GM12878 (cell line): ENCODE results near the gene FDX1. TPM values are rescaled to one million over a fixed set of nuclear protein-coding genes. Genes with fewer than 3 reads are reported as not detected.

Source experiments
- ATAC-seq: fragments of 200-7000 bp; cut with Tn5 transposase; 3 replicates; pipeline ENCODE4 v1.9.1; 2020; ENCODE audit warnings: mild to moderate bottlenecking, moderate library complexity
- BruUV-seq: library from RNA; stranded (reverse); fragments of 400-500 nt; replicated peaks from 2 replicates; lab custom pipeline; 2021; lab: Mats Ljungman, UMichigan
- CTCF ChIA-PET: fragments of 300-600 bp; sonication (Branson Sonifier 250); formaldehyde crosslinking; extraction: SDS; loops from one replicate; lab custom pipeline; 2021; ENCODE audit warnings: inconsistent platforms; lab: Yijun Ruan, JAX
- POLR2A ChIA-PET: fragments of 350-600 bp; formaldehyde crosslinking; extraction: SDS; loops from one replicate; lab custom pipeline; 2021; ENCODE audit warnings: inconsistent platforms; lab: Charles Lee
- RAD21 ChIA-PET: fragments of 300-600 bp; sonication (Branson Sonifier 250); formaldehyde crosslinking; loops from one replicate; lab custom pipeline; 2023; ENCODE audit warnings: antibody characterized with exemption; ENCODE audit not compliant: unreplicated experiment; lab: Charles Lee
- SMC1A ChIA-PET: fragments of 300-600 bp; sonication (Branson Sonifier 250); formaldehyde crosslinking; loops from one replicate; lab custom pipeline; 2023; ENCODE audit not compliant: unreplicated experiment, uncharacterized antibody; lab: Charles Lee
- DNase-seq: peaks from one replicate; pipeline ENCODE4 v3.0.0-alpha.2; 2011; ENCODE audit warnings: low read depth, low spot score
- FAIRE-seq: peaks from 3 replicates; lab custom pipeline; 2011; peaks lifted over from hg19 to GRCh38; lab: Jason Lieb, UNC
- H2AFZ ChIP-seq: 2 replicates; pipeline ENCODE4 v1.6.0; 2011; ENCODE audit warnings: low read depth, low read length, control low read depth; ENCODE audit not compliant: control insufficient read depth
- H3K27ac ChIP-seq: 2 replicates; pipeline ENCODE4 v1.5.1; 2011; ENCODE audit warnings: control low read depth; ENCODE audit not compliant: control insufficient read depth, insufficient read depth
- H3K27me3 ChIP-seq, 2 experiments: replicated peaks in 1 of 2; 2 replicates each; pipeline versions ENCODE4 v1.6.0 to v1.6.1; 2011; ENCODE audit warnings: low read length in 1 of 2; ENCODE audit not compliant: control insufficient read depth in 2 of 2, insufficient read depth in 2 of 2
- H3K36me3 ChIP-seq, 2 experiments: 2 replicates each; pipeline ENCODE4 v1.5.1; 2011; ENCODE audit warnings: low read length in 1 of 2; ENCODE audit not compliant: control insufficient read depth in 2 of 2, insufficient read depth in 2 of 2
- H3K4me1 ChIP-seq: 2 replicates; pipeline ENCODE4 v1.6.1; 2011; ENCODE audit warnings: mild to moderate bottlenecking, low read length, moderate library complexity, mixed read lengths; ENCODE audit not compliant: control insufficient read depth, insufficient read depth
- H3K4me2 ChIP-seq: 2 replicates; pipeline ENCODE4 v1.6.0; 2011; ENCODE audit warnings: control low read depth; ENCODE audit not compliant: control insufficient read depth, insufficient read depth
- H3K4me3 ChIP-seq: fragments of 200-600 bp; sonication (generic); 2 replicates; pipeline ENCODE4 v1.5.1; 2016
- H3K79me2 ChIP-seq: 2 replicates; pipeline ENCODE4 v1.6.0; 2011; ENCODE audit warnings: low read length; ENCODE audit not compliant: control insufficient read depth, insufficient read depth
- H3K9ac ChIP-seq: 2 replicates; pipeline ENCODE4 v1.8.0; 2011; ENCODE audit warnings: low read length, control low read depth, mixed read lengths; ENCODE audit not compliant: control insufficient read depth, insufficient read depth
- H3K9me3 ChIP-seq: replicated peaks from 3 replicates; pipeline ENCODE4 v1.5.1; 2011; ENCODE audit warnings: mild to moderate bottlenecking, low read length; ENCODE audit not compliant: control insufficient read depth, insufficient read depth
- H4K20me1 ChIP-seq: 2 replicates; pipeline ENCODE4 v1.6.0; 2011; ENCODE audit not compliant: control insufficient read depth, insufficient read depth
- BCL11A ChIP-seq: IDR thresholded peaks from 2 replicates; pipeline ENCODE4 v1.6.1; 2011; ENCODE audit warnings: low read depth, low read length
- BMI1 ChIP-seq: fragments of 450-650 bp; IDR thresholded peaks from 2 replicates; pipeline ENCODE4 v1.6.1; 2016; ENCODE audit warnings: mild to moderate bottlenecking, moderate library complexity, borderline replicate concordance
- CREM ChIP-seq: IDR thresholded peaks from 2 replicates; pipeline ENCODE4 v1.6.1; 2014; ENCODE audit warnings: antibody characterized with exemption, low read depth
- DPF2 ChIP-seq: fragments of 450-650 bp; IDR thresholded peaks from 2 replicates; pipeline ENCODE4 v1.6.1; 2017; ENCODE audit warnings: mild to moderate bottlenecking
- ESRRA ChIP-seq: IDR thresholded peaks from 2 replicates; pipeline ENCODE4 v1.6.1; 2012; ENCODE audit warnings: mild to moderate bottlenecking, low read length, improper control_type of control experiment
- ETV6 ChIP-seq, 2 experiments: fragments of 450-650 bp in 1 of 2; IDR thresholded peaks in 1 of 2; conservative IDR thresholded peaks in 1 of 2; 2 replicates each; pipeline ENCODE4 v1.6.1; 2014; ENCODE audit warnings: antibody characterized with exemption in 1 of 2, borderline replicate concordance in 1 of 2, low read depth in 1 of 2, mild to moderate bottlenecking in 1 of 2, moderate library complexity in 1 of 2
- IRF4 ChIP-seq: IDR thresholded peaks from 2 replicates; pipeline ENCODE4 v1.6.1; 2011; ENCODE audit warnings: low read depth, low read length
- KAT2A ChIP-seq: conservative IDR thresholded peaks from 2 replicates; pipeline ENCODE4 v1.6.1; 2011; ENCODE audit warnings: low read depth, low read length; ENCODE audit not compliant: control insufficient read depth
- KDM1A ChIP-seq: fragments of 200-600 bp; sonication (generic); IDR thresholded peaks from 2 replicates; pipeline ENCODE4 v1.6.1; 2016; ENCODE audit warnings: borderline replicate concordance
- MAX ChIP-seq: IDR thresholded peaks from 2 replicates; pipeline ENCODE4 v1.6.1; 2012; ENCODE audit warnings: low read depth, low read length, improper control_type of control experiment
- NR2F1 ChIP-seq: fragments of 450-650 bp; conservative IDR thresholded peaks from 2 replicates; pipeline ENCODE4 v1.6.1; 2017; ENCODE audit warnings: mild to moderate bottlenecking
- PKNOX1 ChIP-seq: fragments of 450-650 bp; IDR thresholded peaks from 2 replicates; pipeline ENCODE4 v1.6.1; 2016; ENCODE audit warnings: mild to moderate bottlenecking
- POU2F2 ChIP-seq: IDR thresholded peaks from 3 replicates; pipeline ENCODE4 v1.6.1; 2011; ENCODE audit warnings: low read depth, mild to moderate bottlenecking, low read length, borderline replicate concordance
- RELA ChIP-seq: fragments of 450-650 bp; IDR thresholded peaks from 2 replicates; pipeline ENCODE4 v1.8.0; 2014; ENCODE audit warnings: borderline replicate concordance; ENCODE audit not compliant: partially characterized antibody
- RELB ChIP-seq: fragments of 450-650 bp; IDR thresholded peaks from 2 replicates; pipeline ENCODE4 v1.6.1; 2017; ENCODE audit warnings: low read depth, mild to moderate bottlenecking, moderate library complexity
- SMC3 ChIP-seq: IDR thresholded peaks from 2 replicates; pipeline ENCODE4 v1.6.1; 2011; ENCODE audit warnings: low read length, improper control_type of control experiment, borderline replicate concordance
- SPI1 ChIP-seq: IDR thresholded peaks from 2 replicates; pipeline ENCODE4 v1.6.1; 2011; ENCODE audit warnings: low read depth, mild to moderate bottlenecking, low read length, moderate library complexity, borderline replicate concordance; ENCODE audit not compliant: insufficient read depth
- TCF7 ChIP-seq: IDR thresholded peaks from 2 replicates; pipeline ENCODE4 v1.6.1; 2014; ENCODE audit warnings: antibody characterized with exemption, borderline replicate concordance
- WGBS: methylation state at CpG from one replicate; pipeline ENCODE4 v1.1.6; 2016; ENCODE audit warnings: low lambda C conversion rate; ENCODE audit not compliant: insufficient replicate concordance, insufficient coverage; ENCODE audit errors: missing lambda C conversion rate; 5-methylcytosine and 5-hydroxymethylcytosine counted together
- in situ Hi-C: fragments of 300-500 bp; cut with MboI; formaldehyde crosslinking; loops from 9 replicates; pipeline ENCODE4 v1.14.3; 2018; ENCODE audit warnings: mixed read lengths
- intact Hi-C: fragments of 100-400 bp; cut with micrococcal nuclease; formaldehyde crosslinking; loops from one replicate; pipeline ENCODE4 v1.14.2; 2022; ENCODE audit not compliant: unreplicated experiment
- polyA plus RNA-seq, 11 experiments: library from polyadenylated mRNA; depleted of rRNA in 4 of 11; unstranded in 6 of 11; stranded (reverse) in 5 of 11; fragments of >200 nt; fragmentation: Nextera tagmentation in 4 of 11; fragmentation: Illumina TruSeq in 1 of 11; extraction: Ambion mirVana in 4 of 11; extraction: Trizol in 1 of 11; gene quantifications; 1 replicate in 1 of 11; 2 replicates in 10 of 11; pipeline versions ENCODE4 v1.2.1 to v1.2.3, GENCODE V29; 2011 to 2016; ENCODE audit warnings: inconsistent platforms in 2 of 11, missing spikeins in 2 of 11, low read depth in 1 of 11
- total RNA-seq, 4 experiments: library from RNA; depleted of rRNA in 3 of 4; stranded (reverse); fragments of >200 nt in 3 of 4; fragmentation: Illumina TruSeq in 1 of 4; extraction: Trizol in 1 of 4; gene quantifications; 2 replicates each; pipeline versions ENCODE4 v1.2.1 to v1.2.3, GENCODE V29; 2013 to 2021

FDX1 gene
- total and polyA plus RNA-seq, 10 of the 15 experiments (the other 5 are each of a cell fraction or from before 2014, with no cell fraction given), result 3.9 to 20.3 (median 8.1) TPM

- Histone ChIP-seq H3K27ac (no peak overlapping the region), H3K4me2 (no peak overlapping the region), H3K4me3 (no peak overlapping the region), H3K4me1 (no peaks in the 10 kb centered on the region), H3K79me2 (no peaks in the 10 kb centered on the region), H2AFZ (no peak overlapping the region), H3K9me3 (no peaks in the 10 kb centered on the region), H3K36me3 (no peaks in the 10 kb centered on the region), H4K20me1 (no peaks in the 10 kb centered on the region), H3K9ac (no peak overlapping the region), H3K27me3 (no peaks in the 10 kb centered on the region)
- no TSS peak for BruUV-seq
- POLR2A ChIA-PET, result no interaction called here
- 5% methylated on average over 2 of the region's 2 CpGs for WGBS
- RAD21 ChIA-PET, result interaction anchor here (1.0 kb wide), 1 partner anchor 760 kb away, joined by 3 read pairs; no protein-coding TSS in a partner anchor
- ATAC-seq (no peak), FAIRE-seq (no peak), DNase-seq (no peak)
- TF ChIP-seq SPI1 (no peak), ESRRA (no peak), KAT2A (no peak), BCL11A (no peak), RELA (no peak), CREM (no peak), DPF2 (no peak), ETV6 (conservative IDR thresholded peaks at IDR 0.05 in 1 of 2, IDR thresholded peaks at IDR 0.05 in 1 of 2; ENCODE audit: borderline replicate concordance in 1 of 2, low read depth in 1 of 2) (no peak), BMI1 (no peak), KDM1A (no peak), POU2F2 (no peak), TCF7 (no peak), NR2F1 (no peak), SMC3 (no peak), RELB (no peak), PKNOX1 (no peak), IRF4 (no peak), MAX (no peak)
- intact Hi-C loops, result no loop called here
- in situ Hi-C loops, result no loop called here
- SMC1A ChIA-PET, result interaction anchor here (0.5 to 1.3 kb wide), 3 partner anchors 9 to 635 kb away, joined by 3 to 4 read pairs (median 3); no protein-coding TSS in a partner anchor
- CTCF ChIA-PET, result interaction anchor here (0.7 to 2.0 kb wide), 3 partner anchors 25 to 761 kb away, joined by 3 to 4 read pairs (median 3); no protein-coding TSS in a partner anchor
Measured at GRCh38 chr11:110470716-110471115, 41.0 kb downstream of the FDX1 start.
